Osteocyte (in vitro differentiated cells): ENCODE data around the gene LILRB2. TPM values are rescaled to one million over a fixed set of nuclear protein-coding genes. Genes with fewer than 3 reads are reported as not detected.
"Not testable (repeated sequence)": the region's sequence is repeated elsewhere in the genome, so short reads cannot be mapped to it uniquely, and the experiment has no call there.

Experiments used
- DNase-seq: peaks from one replicate; pipeline ENCODE4 v3.0.0; 2021; ENCODE audit warnings: mixed read lengths; ENCODE audit not compliant: unreplicated experiment; ENCODE audit errors: extremely low spot score
- H3K27ac Mint-ChIP-seq: one replicate; pipeline ENCODE4 v1.8.0; 2021; ENCODE audit warnings: mild to moderate bottlenecking, mixed read lengths; ENCODE audit not compliant: unreplicated experiment
- H3K27me3 Mint-ChIP-seq: one replicate; pipeline ENCODE4 v1.8.0; 2021; ENCODE audit warnings: mixed read lengths; ENCODE audit not compliant: unreplicated experiment
- H3K36me3 Mint-ChIP-seq: one replicate; pipeline ENCODE4 v1.8.0; 2021; ENCODE audit warnings: mixed read lengths; ENCODE audit not compliant: unreplicated experiment
- H3K4me1 Mint-ChIP-seq: one replicate; pipeline ENCODE4 v1.8.0; 2021; ENCODE audit warnings: mixed read lengths; ENCODE audit not compliant: unreplicated experiment
- H3K4me3 Mint-ChIP-seq: one replicate; pipeline ENCODE4 v1.8.0; 2021; ENCODE audit warnings: mild to moderate bottlenecking, moderate library complexity, mixed read lengths; ENCODE audit not compliant: unreplicated experiment
- H3K9me3 Mint-ChIP-seq: one replicate; pipeline ENCODE4 v1.8.0; 2021; ENCODE audit warnings: mixed read lengths; ENCODE audit not compliant: unreplicated experiment
- CTCF ChIP-seq: fragments of 200-600 bp; sonication (generic); IDR thresholded peaks from 2 replicates; pipeline ENCODE4 v1.5.0; 2021; ENCODE audit warnings: antibody characterized with exemption, mild to moderate bottlenecking, moderate library complexity
- total RNA-seq: library from RNA; stranded (reverse); gene quantifications from 2 replicates; pipeline ENCODE4 v1.2.1, GENCODE V29; 2021

The LILRB2 gene
- total RNA-seq, 1 donor from 2014 or later = not detected

GRCh38 chr19:54324071-54324470 lies 43.2 kb upstream of the LILRB2 start:
- H3K27me3 Mint-ChIP-seq = no peaks in the 10 kb centered on the region
- H3K27ac Mint-ChIP-seq = no peak overlapping the region
- peaks cover 13% of the 10 kb centered on the region for H3K9me3 Mint-ChIP-seq

GRCh38 chr19:54322934-54323333 lies 42.0 kb upstream of the LILRB2 start:
- peaks cover 13% of the 10 kb centered on the region for H3K9me3 Mint-ChIP-seq
- H3K36me3 Mint-ChIP-seq, H3K27ac Mint-ChIP-seq, DNase-seq, H3K4me1 Mint-ChIP-seq, H3K4me3 Mint-ChIP-seq, H3K27me3 Mint-ChIP-seq: not testable (repeated sequence)
- peak; percentile 7 for TF ChIP-seq CTCF

More at GRCh38 chr19:54324071-54324470, 43.2 kb upstream of the LILRB2 start:
- no peak overlapping the region for H3K4me3 Mint-ChIP-seq
- H3K36me3 Mint-ChIP-seq = no peaks in the 10 kb centered on the region
- TF ChIP-seq CTCF = no peak
- no peak for DNase-seq
- no peaks in the 10 kb centered on the region for H3K4me1 Mint-ChIP-seq

- not testable (repeated sequence) for H3K4me3 Mint-ChIP-seq, H3K4me1 Mint-ChIP-seq, DNase-seq, H3K27ac Mint-ChIP-seq, H3K27me3 Mint-ChIP-seq, H3K36me3 Mint-ChIP-seq
- H3K9me3 Mint-ChIP-seq = peaks cover 13% of the 10 kb centered on the region
These were observed 41.4 kb upstream of the LILRB2 start for GRCh38 chr19:54322295-54322694.

GRCh38 chr19:54319892-54320670 lies 39.2 kb upstream of the LILRB2 start:
- Mint-ChIP-seq H3K4me3 (no peak overlapping the region), H3K27me3 (no peaks in the 10 kb centered on the region), H3K36me3 (no peaks in the 10 kb centered on the region), H3K4me1 (no peaks in the 10 kb centered on the region), H3K27ac (no peak overlapping the region), H3K9me3 (peaks cover 13% of the 10 kb centered on the region)
- DNase-seq = no peak
- no peak for TF ChIP-seq CTCF

- H3K4me1 Mint-ChIP-seq = no peaks in the 10 kb centered on the region
- no peak overlapping the region for H3K4me3 Mint-ChIP-seq
- TF ChIP-seq CTCF = no peak
- no peaks in the 10 kb centered on the region for H3K27me3 Mint-ChIP-seq
- no peaks in the 10 kb centered on the region for H3K36me3 Mint-ChIP-seq
- no peak overlapping the region for H3K27ac Mint-ChIP-seq
- peaks cover 13% of the 10 kb centered on the region for H3K9me3 Mint-ChIP-seq
- no peak for DNase-seq
These were observed 38.1 kb upstream of the LILRB2 start for GRCh38 chr19:54319049-54319448.
